GM12892 (cell line): ENCODE results near the gene RPTOR.

Experiments used
- DNase-seq: peaks from one replicate; pipeline ENCODE4 v3.0.0; 2011; ENCODE audit not compliant: insufficient read length
- FAIRE-seq: peaks from 2 replicates; lab custom pipeline; 2011; peaks lifted over from hg19 to GRCh38; lab: Jason Lieb, UNC
- POLR2A ChIP-seq: IDR thresholded peaks from 2 replicates; pipeline ENCODE4 v1.6.1; 2011; ENCODE audit warnings: low read depth, low read length, control low read depth
- POLR2AphosphoS5 ChIP-seq: IDR thresholded peaks from 2 replicates; pipeline ENCODE4 v1.6.1; 2011; ENCODE audit warnings: low read depth, low read length, control low read depth
- TAF1 ChIP-seq: IDR thresholded peaks from 2 replicates; pipeline ENCODE4 v1.6.1; 2011; ENCODE audit warnings: low read depth, mild to moderate bottlenecking, control low read depth, low read length, borderline replicate concordance

RPTOR gene

GRCh38 chr17:80979547-80980378 lies 435.1 kb downstream of the RPTOR start:
- TF ChIP-seq TAF1, result no peak
- TF ChIP-seq POLR2A, result no peak
- no peak for TF ChIP-seq POLR2AphosphoS5
- FAIRE-seq (no peak), DNase-seq (no peak)

GRCh38 chr17:80980397-80981061 lies 435.9 kb downstream of the RPTOR start:
- no peak for DNase-seq
- TF ChIP-seq TAF1 (no peak), POLR2A (no peak), POLR2AphosphoS5 (no peak)
- FAIRE-seq, result no peak

- no peak for TF ChIP-seq POLR2A
- no peak for TF ChIP-seq POLR2AphosphoS5
- TF ChIP-seq TAF1, result no peak
- no peak for FAIRE-seq
- DNase-seq, result peak; percentile 84
Measured at GRCh38 chr17:80981062-80981902, 436.6 kb downstream of the RPTOR start.

GRCh38 chr17:80981929-80982425 lies 437.3 kb downstream of the RPTOR start:
- TF ChIP-seq TAF1 (no peak), POLR2A (no peak), POLR2AphosphoS5 (no peak)
- FAIRE-seq (no peak), DNase-seq (no peak)

- no peak for FAIRE-seq
- no peak for DNase-seq
- no peak for TF ChIP-seq POLR2A
- no peak for TF ChIP-seq POLR2AphosphoS5
- no peak for TF ChIP-seq TAF1
Measured at GRCh38 chr17:80982426-80982974, 437.9 kb downstream of the RPTOR start.

- DNase-seq (no peak), FAIRE-seq (no peak)
- no peak for TF ChIP-seq POLR2A
- TF ChIP-seq POLR2AphosphoS5, result no peak
- no peak for TF ChIP-seq TAF1
Measured at GRCh38 chr17:80983545-80983944, 438.9 kb downstream of the RPTOR start.

- no peak for DNase-seq
- no peak for FAIRE-seq
Measured at GRCh38 chr17:80984749-80985148, 440.1 kb downstream of the RPTOR start.

GRCh38 chr17:80986046-80986445 lies 441.4 kb downstream of the RPTOR start:
- no peak for DNase-seq
- TF ChIP-seq POLR2AphosphoS5, result no peak
- TF ChIP-seq TAF1, result no peak
- TF ChIP-seq POLR2A, result no peak
- FAIRE-seq, result no peak

More at GRCh38 chr17:80984749-80985148, 440.1 kb downstream of the RPTOR start:
- TF ChIP-seq TAF1, result no peak
- no peak for TF ChIP-seq POLR2A
- no peak for TF ChIP-seq POLR2AphosphoS5

- TF ChIP-seq POLR2AphosphoS5 (no peak), POLR2A (no peak), TAF1 (no peak)
- FAIRE-seq, result no peak
- DNase-seq, result no peak
Measured at GRCh38 chr17:80986816-80987475, 442.3 kb downstream of the RPTOR start.

GRCh38 chr17:80987941-80988461 lies 443.4 kb downstream of the RPTOR start:
- FAIRE-seq (no peak), DNase-seq (no peak)
- TF ChIP-seq POLR2AphosphoS5, result no peak
- TF ChIP-seq POLR2A, result no peak
- no peak for TF ChIP-seq TAF1

- DNase-seq (no peak), FAIRE-seq (no peak)
- TF ChIP-seq POLR2A (no peak), POLR2AphosphoS5 (no peak), TAF1 (no peak)
Measured at GRCh38 chr17:80989586-80989913, 444.9 kb downstream of the RPTOR start.
